Natural killer cell (primary cell): ENCODE results near the gene ASB1. TPM values are rescaled to one million over a fixed set of nuclear protein-coding genes. Genes with fewer than 3 reads are reported as not detected.
A peak's percentile ranks its signal among the peaks of the same experiment; 100 is the strongest.

ENCODE experiments used
- ATAC-seq, 3 donors: fragments of 150-1000 bp in 2 of 3; fragments of 200-7000 bp in 1 of 3; cut with Tn5 transposase; 1 replicate in 1 of 3; 2 replicates in 2 of 3; pipeline ENCODE4 v1.10.0; 2021; ENCODE audit warnings: mild to moderate bottlenecking in 2 of 3, moderate library complexity in 2 of 3
- DNase-seq, 2 donors: peaks; one replicate each; pipeline versions ENCODE4 v3.0.0 to v3.0.0-alpha.2; 2013 to 2021; ENCODE audit warnings: mixed read lengths in 1 of 2
- H3K27ac ChIP-seq: one replicate; pipeline ENCODE4 v1.5.1; 2013; ENCODE audit warnings: mild to moderate bottlenecking, low read length
- H3K27me3 ChIP-seq: one replicate; pipeline ENCODE4 v1.6.1; 2013; ENCODE audit warnings: low read length; ENCODE audit not compliant: control insufficient read depth, insufficient read depth
- H3K36me3 ChIP-seq: one replicate; pipeline ENCODE4 v1.6.1; 2013; ENCODE audit warnings: low read length; ENCODE audit not compliant: control insufficient read depth, insufficient read depth
- H3K4me1 ChIP-seq: one replicate; pipeline ENCODE4 v1.6.1; 2013; ENCODE audit warnings: low read length; ENCODE audit not compliant: control insufficient read depth, insufficient read depth
- H3K4me3 ChIP-seq: one replicate; pipeline ENCODE4 v1.5.1; 2013; ENCODE audit warnings: low read length
- H3K9me3 ChIP-seq: one replicate; pipeline ENCODE4 v1.6.1; 2013; ENCODE audit warnings: low read length; ENCODE audit not compliant: control insufficient read depth, insufficient read depth
- H3K27ac Mint-ChIP-seq, 2 donors: one replicate each; pipeline ENCODE4 v1.8.0; 2022; ENCODE audit warnings: mild to moderate bottlenecking in 2 of 2, mixed read lengths in 2 of 2, moderate library complexity in 1 of 2
- H3K27me3 Mint-ChIP-seq, 2 donors: one replicate each; pipeline ENCODE4 v1.8.0; 2022; ENCODE audit warnings: low read depth in 2 of 2, mixed read lengths in 2 of 2
- H3K36me3 Mint-ChIP-seq: one replicate; pipeline ENCODE4 v1.8.0; 2022; ENCODE audit warnings: mixed read lengths
- H3K4me1 Mint-ChIP-seq, 2 donors: one replicate each; pipeline ENCODE4 v1.8.0; 2022; ENCODE audit warnings: mixed read lengths in 2 of 2
- H3K4me3 Mint-ChIP-seq: one replicate; pipeline ENCODE4 v1.8.0; 2022; ENCODE audit warnings: mild to moderate bottlenecking, moderate library complexity, mixed read lengths
- H3K9me3 Mint-ChIP-seq, 2 donors: one replicate each; pipeline ENCODE4 v1.8.0; 2022; ENCODE audit warnings: mixed read lengths in 2 of 2
- WGBS: methylation state at CpG from one replicate; pipeline ENCODE4 v1.1.7; 2013; ENCODE audit warnings: missing lambda C conversion rate; ENCODE audit not compliant: insufficient coverage; 5-methylcytosine and 5-hydroxymethylcytosine counted together
- intact Hi-C: fragments of 100-400 bp; cut with micrococcal nuclease; formaldehyde crosslinking; loops from one replicate; pipeline ENCODE4 v1.14.2; 2022
- total RNA-seq, 4 donors: library from RNA; stranded (reverse); fragments of 120-200 nt in 1 of 4; gene quantifications; one replicate each; pipeline versions ENCODE4 v1.2.3 to v1.2.4, GENCODE V29; 2013 to 2022
- TF ChIP-seq, protein P1 (sequence below): fragments of 200-600 bp; IDR thresholded peaks from one replicate; pipeline ENCODE4 v1.8.0; 2022; ENCODE audit warnings: antibody characterized with exemption

ASB1 gene
- total RNA-seq, 3 donors from 2014 or later (not counting 1 experiment from before 2014, with no cell fraction given), result 38.3 to 47.5 (median 38.9) TPM

DNA sequence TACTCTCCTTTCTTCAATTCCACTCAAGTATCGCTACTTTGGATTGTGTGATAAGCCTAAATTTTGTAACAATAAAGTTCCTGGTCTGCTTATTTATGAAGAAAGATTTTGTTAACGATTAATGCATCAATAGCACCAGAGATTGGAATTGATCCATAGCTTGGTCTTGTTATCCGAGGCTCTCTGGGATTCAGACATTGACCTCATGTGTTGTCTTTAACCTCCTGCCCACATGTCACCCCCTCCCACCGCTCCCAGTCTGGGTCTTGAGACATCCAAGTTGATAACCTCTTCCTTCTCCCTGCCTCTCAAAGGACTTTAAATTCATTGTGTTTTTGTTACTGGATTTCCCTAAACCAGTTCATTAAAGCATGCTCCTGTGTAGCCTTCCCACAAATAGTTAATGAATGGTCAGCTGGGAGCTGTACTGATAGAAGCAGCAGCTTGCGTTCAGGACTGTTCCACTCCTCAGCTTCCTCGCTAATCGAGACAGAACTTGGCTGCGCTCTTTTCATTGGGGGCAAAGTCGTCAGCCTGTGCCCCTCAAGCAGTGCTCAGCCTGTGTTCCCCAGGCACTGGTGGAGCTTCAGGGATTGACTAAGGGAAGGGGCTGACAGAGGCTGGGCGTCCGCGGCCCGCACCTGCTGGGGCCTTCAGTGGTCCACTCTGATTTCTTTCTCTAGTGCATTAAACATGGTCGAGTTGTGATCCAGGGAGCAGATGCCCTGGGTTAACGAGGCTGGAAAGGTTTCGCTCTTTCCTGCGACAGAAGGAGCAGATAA lies 18.9 kb downstream of the ASB1 start:
- 96% methylated on average over 16 of the region's 17 CpGs for WGBS
- Mint-ChIP-seq H3K4me1 (peaks cover 50 to 55% of the 10 kb centered on the region in 2 donors), H3K4me3 (no peak overlapping the region), H3K36me3 (peaks cover 27% of the 10 kb centered on the region), H3K9me3 (no peaks in the 10 kb centered on the region), H3K27ac (peak overlapping the region in 1 of 2 donors; percentile 31), H3K27me3 (no peaks in the 10 kb centered on the region)
- DNase-seq (no peak), ATAC-seq (no peak)
- Histone ChIP-seq H3K27me3 (no peaks in the 10 kb centered on the region), H3K36me3 (peaks cover 63% of the 10 kb centered on the region), H3K4me3 (no peak overlapping the region), H3K4me1 (no peaks in the 10 kb centered on the region), H3K9me3 (no peaks in the 10 kb centered on the region), H3K27ac (no peak overlapping the region)
- TF ChIP-seq, protein P1, sequence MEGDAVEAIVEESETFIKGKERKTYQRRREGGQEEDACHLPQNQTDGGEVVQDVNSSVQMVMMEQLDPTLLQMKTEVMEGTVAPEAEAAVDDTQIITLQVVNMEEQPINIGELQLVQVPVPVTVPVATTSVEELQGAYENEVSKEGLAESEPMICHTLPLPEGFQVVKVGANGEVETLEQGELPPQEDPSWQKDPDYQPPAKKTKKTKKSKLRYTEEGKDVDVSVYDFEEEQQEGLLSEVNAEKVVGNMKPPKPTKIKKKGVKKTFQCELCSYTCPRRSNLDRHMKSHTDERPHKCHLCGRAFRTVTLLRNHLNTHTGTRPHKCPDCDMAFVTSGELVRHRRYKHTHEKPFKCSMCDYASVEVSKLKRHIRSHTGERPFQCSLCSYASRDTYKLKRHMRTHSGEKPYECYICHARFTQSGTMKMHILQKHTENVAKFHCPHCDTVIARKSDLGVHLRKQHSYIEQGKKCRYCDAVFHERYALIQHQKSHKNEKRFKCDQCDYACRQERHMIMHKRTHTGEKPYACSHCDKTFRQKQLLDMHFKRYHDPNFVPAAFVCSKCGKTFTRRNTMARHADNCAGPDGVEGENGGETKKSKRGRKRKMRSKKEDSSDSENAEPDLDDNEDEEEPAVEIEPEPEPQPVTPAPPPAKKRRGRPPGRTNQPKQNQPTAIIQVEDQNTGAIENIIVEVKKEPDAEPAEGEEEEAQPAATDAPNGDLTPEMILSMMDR, result no peak
- intact Hi-C loops, result no loop called here

DNA sequence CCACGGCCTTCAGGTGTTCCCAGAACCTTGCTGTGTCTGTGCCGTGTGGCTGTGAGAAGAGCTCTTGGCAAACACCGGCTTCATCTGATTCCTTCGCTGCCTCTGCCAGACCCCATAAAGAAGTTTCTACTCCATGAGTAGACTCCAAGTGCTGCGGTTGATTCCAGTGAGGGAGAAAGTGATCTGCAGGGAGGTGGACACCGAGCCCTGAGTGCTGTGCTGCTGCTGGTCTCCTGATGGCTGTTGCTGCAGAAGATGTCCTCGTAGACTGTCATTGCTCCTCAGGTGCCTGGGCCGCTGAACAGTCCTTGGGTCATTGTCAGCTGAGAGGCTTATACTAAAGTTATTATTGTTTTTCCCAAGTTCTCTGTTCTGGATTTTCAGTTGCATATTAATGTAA lies 19.6 kb downstream of the ASB1 start:
- no peaks in the 10 kb centered on the region for H3K4me1 ChIP-seq
- DNase-seq (no peak), ATAC-seq (no peak)
- Mint-ChIP-seq H3K9me3 (no peaks in the 10 kb centered on the region), H3K4me1 (peaks cover 45 to 52% of the 10 kb centered on the region in 2 donors), H3K27me3 (no peaks in the 10 kb centered on the region), H3K36me3 (peaks cover 27% of the 10 kb centered on the region), H3K27ac (no peak overlapping the region), H3K4me3 (no peak overlapping the region)
- H3K27ac ChIP-seq, result no peak overlapping the region
- intact Hi-C loops, result no loop called here
- TF ChIP-seq, protein P1, result no peak
- no peaks in the 10 kb centered on the region for H3K27me3 ChIP-seq
- H3K9me3 ChIP-seq, result no peaks in the 10 kb centered on the region
- 96% methylated on average over 8 of the region's 8 CpGs for WGBS
- H3K36me3 ChIP-seq, result peaks cover 68% of the 10 kb centered on the region
- H3K4me3 ChIP-seq, result no peak overlapping the region

DNA sequence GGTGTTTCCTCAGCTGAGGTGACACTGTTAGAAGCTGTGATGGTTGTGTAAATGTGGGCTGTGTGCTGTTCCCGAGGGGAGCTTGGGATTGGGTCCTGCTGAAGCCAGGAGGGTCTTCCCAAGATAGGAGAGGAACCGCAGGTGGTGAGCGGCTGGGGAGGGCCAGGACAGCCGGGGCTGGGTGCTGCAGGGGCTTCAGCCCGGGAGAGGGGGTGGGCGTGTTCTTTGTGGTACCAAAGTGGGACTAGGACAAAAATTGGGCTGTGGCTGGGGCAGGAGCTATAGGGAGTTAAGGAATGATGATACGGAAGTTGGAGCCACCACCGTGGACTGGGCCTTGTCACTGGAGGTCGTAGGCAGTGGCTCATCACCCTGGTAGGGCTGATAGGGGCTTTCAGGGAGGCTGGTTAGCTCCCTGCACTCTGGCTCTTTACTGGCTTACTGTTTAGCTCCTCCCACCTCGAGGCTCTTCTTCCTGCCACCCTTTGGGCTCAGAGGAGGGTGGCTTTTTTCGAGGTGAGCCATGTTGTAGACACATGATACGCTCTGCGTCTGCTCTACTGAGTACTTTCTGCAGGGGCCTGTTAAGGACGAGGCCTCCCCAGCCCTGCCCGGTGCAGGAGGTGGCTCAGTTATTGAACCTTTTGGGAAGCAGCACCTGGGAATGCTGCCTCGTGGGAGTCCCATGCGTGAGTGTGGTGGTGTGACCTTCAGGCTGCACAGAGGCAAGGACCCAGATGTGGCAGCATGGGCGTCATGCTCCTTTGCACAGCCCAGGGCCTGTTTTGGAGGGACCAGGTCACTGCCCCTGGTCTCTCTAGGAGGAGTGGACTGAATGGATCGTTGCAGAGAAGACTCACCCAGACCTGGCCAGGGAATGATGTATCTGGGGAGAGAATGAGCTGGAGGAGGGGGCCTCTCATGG lies 21.6 kb downstream of the ASB1 start:
- Histone ChIP-seq H3K36me3 (peaks cover 74% of the 10 kb centered on the region), H3K4me3 (no peak overlapping the region), H3K4me1 (no peaks in the 10 kb centered on the region), H3K27me3 (no peaks in the 10 kb centered on the region), H3K27ac (no peak overlapping the region), H3K9me3 (no peaks in the 10 kb centered on the region)
- ATAC-seq (no peak), DNase-seq (no peak)
- H3K36me3 Mint-ChIP-seq, result peaks cover 27% of the 10 kb centered on the region
- H3K27ac Mint-ChIP-seq, result peak overlapping the region; percentile 62 to 73
- no peaks in the 10 kb centered on the region for H3K27me3 Mint-ChIP-seq
- WGBS, result 91% methylated on average over 19 of the region's 19 CpGs
- H3K9me3 Mint-ChIP-seq, result no peaks in the 10 kb centered on the region
- intact Hi-C loops, result no loop called here
- peaks cover 32 to 42% of the 10 kb centered on the region in 2 donors for H3K4me1 Mint-ChIP-seq
- TF ChIP-seq, protein P1, result no peak
- H3K4me3 Mint-ChIP-seq, result no peak overlapping the region
